Heart right ventricle (tissue), 16 donors: ENCODE measurements around the gene ZC3H7A. TPM values are rescaled to one million over a fixed set of nuclear protein-coding genes. Genes with fewer than 3 reads are reported as not detected.

ENCODE experiments used
- ATAC-seq, 8 donors: fragments of 200-7000 bp; cut with Tn5 transposase; one replicate each; pipeline ENCODE4 v1.9.1; 2020; ENCODE audit warnings: mild to moderate bottlenecking in 8 of 8, moderate library complexity in 8 of 8, moderate number of reproducible peaks in 1 of 8
- DNase-seq, 2 donors: peaks; one replicate each; pipeline ENCODE4 v3.0.0-alpha.2; 2020
- H3K27ac ChIP-seq, 10 donors: fragments of 200-600 bp; sonication (generic) in 2 of 10; one replicate each; pipeline versions ENCODE4 v1.5.0 to v1.8.0; 2020 to 2022; ENCODE audit warnings: mild to moderate bottlenecking in 3 of 10
- H3K27me3 ChIP-seq, 7 donors: fragments of 200-600 bp; one replicate each; pipeline ENCODE4 v1.8.0; 2021 to 2022; ENCODE audit warnings: mild to moderate bottlenecking in 2 of 7
- H3K36me3 ChIP-seq, 9 donors: fragments of 200-600 bp; sonication (generic) in 1 of 9; one replicate each; pipeline versions ENCODE4 v1.5.0 to v1.8.0; 2020 to 2022; ENCODE audit warnings: mild to moderate bottlenecking in 2 of 9
- H3K4me1 ChIP-seq, 9 donors: fragments of 200-600 bp; sonication (generic) in 1 of 9; one replicate each; pipeline versions ENCODE4 v1.5.0 to v1.8.0; 2020 to 2022; ENCODE audit warnings: mild to moderate bottlenecking in 4 of 9
- H3K4me3 ChIP-seq, 10 donors: fragments of 200-600 bp; sonication (generic) in 2 of 10; one replicate each; pipeline versions ENCODE4 v1.5.0 to v1.8.0; 2020 to 2022; ENCODE audit warnings: mild to moderate bottlenecking in 7 of 10, moderate library complexity in 2 of 10
- H3K9me3 ChIP-seq, 11 donors: fragments of 200-600 bp in 10 of 11; sonication (generic) in 2 of 11; one replicate each; pipeline versions ENCODE4 v1.5.0 to v1.8.0; 2013 to 2022; ENCODE audit warnings: mild to moderate bottlenecking in 2 of 11, control low read depth in 1 of 11, moderate library complexity in 1 of 11
- WGBS, 2 donors: extraction: QIAGEN DNeasy Blood & Tissue Kit; methylation state at CpG; one replicate each; pipeline ENCODE4 v1.1.7; 2013; ENCODE audit warnings: inconsistent platforms in 1 of 2; 5-methylcytosine and 5-hydroxymethylcytosine counted together
- intact Hi-C, 10 donors: fragments of 100-400 bp; cut with DNase I; formaldehyde crosslinking; loops; one replicate each; pipeline versions ENCODE4 v1.11.1 to v1.14.2; 2022
- polyA plus RNA-seq, 2 donors: library from polyadenylated mRNA; stranded (reverse); fragments of 200-250 nt; gene quantifications; one replicate each; pipeline ENCODE4 v1.2.3, GENCODE V29; 2013
- total RNA-seq, 10 donors: library from RNA; stranded (reverse); fragmentation: NEBNext Ultra II Directional in 3 of 10; extraction: Animal tissue kit (Norgen Biotek cat#: 25700) in 3 of 10; gene quantifications; one replicate each; pipeline versions ENCODE4 v1.2.1 to v1.2.4, GENCODE V29; 2021 to 2023
- TF ChIP-seq, protein P1 (sequence below), 9 donors: fragments of 200-600 bp; sonication (generic) in 2 of 9; IDR thresholded peaks; one replicate each; pipeline versions ENCODE4 v1.5.0 to v1.8.0; 2021 to 2022; ENCODE audit warnings: antibody characterized with exemption in 9 of 9, mild to moderate bottlenecking in 5 of 9, moderate library complexity in 1 of 9
- donor health status: Arrhythmogenic right ventricular cardiomyopathy.
- donor health status: ischemic (EF 13 %, LVEDD 7.1; RV severe dilation, severe dysfunction).
- donor health status: healthy with polysubstance abuse.
- donor health status: DM: no; HTN: yes; CAD: no.
- donor health status: DM: no; HTN: no; CAD: no.
- donor health status: ischemic (EF 25% LVEDD 6.9; RV normal size, moderate dysfunction).
- donor health status: ischemic (EF 25% LVEDD 5.7; RV mildly dilated, moderate dysfunction).
- donor health status: healthy.
- donor health status: DM: yes; HTN: yes; CAD: no.
- donor health status: Ischemic cardiomyopathy.
- donor health status: ischemic (EF 35%, LVEDD 5.7; RV mildly dilated, moderate dysfunction).
- donor health status: nonischemic (EF 11% LVEDD 7.7; RV severe dilation, severe dysfunction).
- donor health status: DM: yes; HTN: yes; CAD: no.
- donor health status: PGD.
- donor health status: ischemic (EF 29% LVEDD 5.4; RV normal size, mild dysfunction).
- donor health status: nonischemic (EF 23%, LVEDD 6.1; RV moderate dilation, normal function).

The ZC3H7A gene
- total and polyA plus RNA-seq, 12 donors, result 15.2 to 36.1 (median 30.3) TPM

DNA sequence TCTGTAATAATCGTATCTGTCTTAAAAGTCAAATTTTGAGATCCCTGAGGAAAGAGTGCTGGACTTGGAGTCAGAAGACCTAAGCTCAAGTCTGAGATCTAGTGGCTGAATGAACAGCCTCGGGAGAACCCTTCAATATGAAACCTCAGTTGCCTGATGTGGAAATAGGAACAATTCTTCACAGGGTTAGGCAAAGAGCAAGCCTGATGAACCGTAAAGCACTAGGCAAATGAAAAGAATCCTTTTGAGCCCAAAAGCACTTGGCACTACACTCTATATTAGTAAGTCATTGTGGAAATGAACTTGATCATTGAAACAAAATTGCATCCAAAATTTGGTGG lies 74.6 kb downstream of the ZC3H7A start:
- no peaks in the 10 kb centered on the region for H3K27me3 ChIP-seq
- peaks cover 0 to 21% (median 0%) of the 10 kb centered on the region in 9 donors for H3K4me1 ChIP-seq
- no peak overlapping the region for H3K27ac ChIP-seq
- H3K36me3 ChIP-seq, result peaks cover 0 to 100% (median 17%) of the 10 kb centered on the region in 9 donors
- no peaks in the 10 kb centered on the region for H3K9me3 ChIP-seq
- no peak for ATAC-seq
- intact Hi-C loops, result loop anchor here in 2 of 10 donors (10.0 kb wide), 2 partner anchors 342 to 758 kb away; no protein-coding TSS in a partner anchor
- DNase-seq, result no peak
- no peak overlapping the region for H3K4me3 ChIP-seq
- TF ChIP-seq, protein P1, sequence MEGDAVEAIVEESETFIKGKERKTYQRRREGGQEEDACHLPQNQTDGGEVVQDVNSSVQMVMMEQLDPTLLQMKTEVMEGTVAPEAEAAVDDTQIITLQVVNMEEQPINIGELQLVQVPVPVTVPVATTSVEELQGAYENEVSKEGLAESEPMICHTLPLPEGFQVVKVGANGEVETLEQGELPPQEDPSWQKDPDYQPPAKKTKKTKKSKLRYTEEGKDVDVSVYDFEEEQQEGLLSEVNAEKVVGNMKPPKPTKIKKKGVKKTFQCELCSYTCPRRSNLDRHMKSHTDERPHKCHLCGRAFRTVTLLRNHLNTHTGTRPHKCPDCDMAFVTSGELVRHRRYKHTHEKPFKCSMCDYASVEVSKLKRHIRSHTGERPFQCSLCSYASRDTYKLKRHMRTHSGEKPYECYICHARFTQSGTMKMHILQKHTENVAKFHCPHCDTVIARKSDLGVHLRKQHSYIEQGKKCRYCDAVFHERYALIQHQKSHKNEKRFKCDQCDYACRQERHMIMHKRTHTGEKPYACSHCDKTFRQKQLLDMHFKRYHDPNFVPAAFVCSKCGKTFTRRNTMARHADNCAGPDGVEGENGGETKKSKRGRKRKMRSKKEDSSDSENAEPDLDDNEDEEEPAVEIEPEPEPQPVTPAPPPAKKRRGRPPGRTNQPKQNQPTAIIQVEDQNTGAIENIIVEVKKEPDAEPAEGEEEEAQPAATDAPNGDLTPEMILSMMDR (IDR thresholded peaks at IDR 0.05), result no peak
- 86 to 87% methylated on average over 3 of the region's 3 CpGs for WGBS, 2 donors

DNA sequence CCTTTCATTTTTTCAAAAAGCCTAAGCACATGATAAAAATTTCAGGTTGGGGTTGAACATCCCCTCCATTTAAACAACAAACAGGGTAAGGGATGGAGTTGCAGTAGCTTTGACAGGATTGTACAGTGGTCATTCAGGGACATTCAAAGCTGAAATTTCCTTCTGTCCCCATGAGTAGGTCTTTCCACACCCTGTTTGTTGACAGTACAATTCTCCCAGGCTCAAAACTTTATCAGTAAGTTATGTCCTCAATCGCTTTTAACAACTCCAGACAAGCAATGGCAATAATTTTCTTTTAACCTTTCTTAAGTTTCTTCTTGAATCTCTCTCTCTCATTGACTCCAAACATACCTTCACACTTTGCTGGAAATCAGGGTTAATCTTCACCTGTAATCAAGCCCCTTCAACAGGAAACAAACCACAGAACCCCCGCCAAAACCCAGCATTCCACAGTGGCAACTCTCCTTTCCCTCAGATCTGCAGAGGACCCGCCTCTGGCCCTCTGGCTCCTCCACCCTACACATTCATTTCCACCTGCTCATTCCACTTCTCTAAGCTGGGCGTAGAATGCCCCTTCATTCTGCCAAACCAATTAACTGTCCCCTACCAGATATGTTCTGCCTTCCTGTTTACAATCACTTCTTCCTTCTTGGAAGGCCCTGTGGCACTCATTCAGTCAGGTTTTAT lies 75.1 kb downstream of the ZC3H7A start:
- WGBS, 2 donors, result 71 to 75% methylated on average over 4 of the region's 4 CpGs
- no peak overlapping the region for H3K4me3 ChIP-seq
- intact Hi-C loops, result loop anchor here in 2 of 10 donors (10.0 kb wide), 2 partner anchors 343 to 757 kb away; no protein-coding TSS in a partner anchor
- peaks cover 0 to 100% (median 17%) of the 10 kb centered on the region in 9 donors for H3K36me3 ChIP-seq
- no peak overlapping the region for H3K27ac ChIP-seq
- H3K9me3 ChIP-seq, result no peaks in the 10 kb centered on the region
- peaks cover 0 to 21% (median 0%) of the 10 kb centered on the region in 9 donors for H3K4me1 ChIP-seq
- TF ChIP-seq, protein P1 (IDR thresholded peaks at IDR 0.05), result no peak
- ATAC-seq (peak in 2 of 8 donors; percentile 29 to 32), DNase-seq (no peak)
- no peaks in the 10 kb centered on the region for H3K27me3 ChIP-seq

DNA sequence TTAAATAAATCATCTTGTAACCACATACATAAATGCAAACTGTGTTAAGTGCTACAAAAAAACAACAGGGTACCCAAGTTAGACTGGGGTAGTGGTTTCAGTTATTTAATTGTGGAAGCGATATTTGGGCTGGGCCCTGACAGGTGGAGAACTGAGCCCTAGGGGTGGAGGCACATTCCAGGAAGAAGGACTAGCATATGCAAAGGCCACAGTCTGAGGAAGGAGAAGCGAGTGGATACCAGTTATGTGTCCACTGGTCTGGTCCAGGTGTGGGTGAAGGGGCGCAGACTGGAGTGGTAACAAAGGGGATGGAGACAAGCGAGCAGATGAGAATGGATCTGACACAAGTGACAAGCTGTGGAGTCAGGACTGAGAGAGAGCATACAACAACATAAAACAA lies 77.3 kb downstream of the ZC3H7A start:
- Histone ChIP-seq H3K27ac (no peak overlapping the region), H3K4me3 (no peak overlapping the region), H3K4me1 (peaks cover 0 to 16% (median 0%) of the 10 kb centered on the region in 9 donors), H3K9me3 (no peaks in the 10 kb centered on the region), H3K27me3 (no peaks in the 10 kb centered on the region), H3K36me3 (peaks cover 0 to 100% (median 23%) of the 10 kb centered on the region in 9 donors)
- 98% methylated on average over 4 of the region's 4 CpGs for WGBS, 2 donors
- ATAC-seq (no peak), DNase-seq (no peak)
- TF ChIP-seq, protein P1 (IDR thresholded peaks at IDR 0.05), result no peak
- intact Hi-C loops, result loop anchor here in 8 of 10 donors (5.0 to 10.0 kb wide), 8 partner anchors 55 to 755 kb away; partner anchors contain the start of gene SNN (in 1 of the 8)

DNA sequence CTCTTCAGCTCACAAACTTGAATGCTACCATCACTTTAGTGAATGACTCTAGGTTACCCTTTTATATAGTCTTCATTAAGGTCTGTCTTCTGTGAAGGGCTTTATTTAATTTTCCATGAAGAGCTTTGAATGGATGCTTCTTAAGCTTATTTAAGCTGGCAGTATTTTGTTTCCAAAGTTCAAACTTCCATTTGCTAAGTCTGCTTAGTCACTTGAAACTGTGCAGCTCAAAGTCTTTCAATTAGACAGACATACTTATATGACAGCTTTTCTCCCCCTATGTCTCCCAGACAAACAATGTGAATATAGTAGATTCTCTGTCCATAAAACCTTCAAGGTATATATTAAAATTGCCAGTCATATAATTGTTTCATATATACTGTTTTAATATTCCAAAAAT lies 77.9 kb downstream of the ZC3H7A start:
- Histone ChIP-seq H3K4me1 (peaks cover 0 to 22% (median 0%) of the 10 kb centered on the region in 9 donors), H3K9me3 (no peaks in the 10 kb centered on the region), H3K27me3 (no peaks in the 10 kb centered on the region), H3K27ac (no peak overlapping the region), H3K36me3 (peaks cover 0 to 98% (median 23%) of the 10 kb centered on the region in 9 donors), H3K4me3 (no peak overlapping the region)
- DNase-seq (no peak), ATAC-seq (no peak)
- intact Hi-C loops, result loop anchor here in 8 of 10 donors (5.0 to 10.0 kb wide), 7 partner anchors 54 to 754 kb away; partner anchors contain the start of gene SNN (in 1 of the 8)
- TF ChIP-seq, protein P1 (IDR thresholded peaks at IDR 0.05), result no peak
